ENCODE measurements around the gene SH3BP2. TPM values are rescaled to one million over a fixed set of nuclear protein-coding genes. Genes with fewer than 3 reads are reported as not detected.

SH3BP2 gene
- total RNA-seq, 4 donors from 2014 or later: 29.6 to 43.5 (median 36.7) TPM

- Histone ChIP-seq H3K27me3 (no peaks in the 10 kb centered on the region), H3K4me3 (replicated peaks in 1 of 3) (no peak overlapping the region), H3K36me3 (no peaks in the 10 kb centered on the region), H3K4me1 (no peaks in the 10 kb centered on the region), H3K27ac (no peak overlapping the region), H3K9me3 (no peaks in the 10 kb centered on the region)
- no peak for DNase-seq
- intact Hi-C loops (cut with DNase I): no loop called here
- TF ChIP-seq CTCF (IDR thresholded peaks at IDR 0.05) (no peak), POLR2A (IDR thresholded peaks at IDR 0.05) (no peak)
- WGBS, 2 donors: 89% methylated on average over 10 of the region's 10 CpGs
These were observed 11.0 kb upstream of the SH3BP2 start for GRCh38 chr4:2781911-2782310.

GRCh38 chr4:2783790-2784189 lies 9.1 kb upstream of the SH3BP2 start:
- H3K4me3 ChIP-seq (replicated peaks in 1 of 3): no peak overlapping the region
- H3K27me3 ChIP-seq: no peaks in the 10 kb centered on the region
- H3K27ac ChIP-seq: no peak overlapping the region
- no peak for DNase-seq
- intact Hi-C loops (cut with DNase I): no loop called here
- 86% methylated on average over 4 of the region's 4 CpGs for WGBS, 2 donors
- no peaks in the 10 kb centered on the region for H3K9me3 ChIP-seq
- H3K4me1 ChIP-seq: peaks cover 0 to 14% of the 10 kb centered on the region in 2 donors
- H3K36me3 ChIP-seq: no peaks in the 10 kb centered on the region
- TF ChIP-seq CTCF (IDR thresholded peaks at IDR 0.05) (no peak), POLR2A (IDR thresholded peaks at IDR 0.05) (no peak)

GRCh38 chr4:2785613-2786012 lies 7.3 kb upstream of the SH3BP2 start:
- H3K27ac ChIP-seq: no peak overlapping the region
- H3K27me3 ChIP-seq: no peaks in the 10 kb centered on the region
- no peaks in the 10 kb centered on the region for H3K9me3 ChIP-seq
- H3K4me1 ChIP-seq: peaks cover 0 to 14% of the 10 kb centered on the region in 2 donors
- TF ChIP-seq CTCF (IDR thresholded peaks at IDR 0.05) (no peak), POLR2A (IDR thresholded peaks at IDR 0.05) (no peak)
- intact Hi-C loops (cut with DNase I): no loop called here
- no peak for DNase-seq
- H3K36me3 ChIP-seq: no peaks in the 10 kb centered on the region
- 72 to 74% methylated on average over 4 of the region's 4 CpGs for WGBS, 2 donors
- no peak overlapping the region for H3K4me3 ChIP-seq (replicated peaks in 1 of 3)

GRCh38 chr4:2786152-2786671 lies 6.7 kb upstream of the SH3BP2 start:
- no peaks in the 10 kb centered on the region for H3K9me3 ChIP-seq
- no peaks in the 10 kb centered on the region for H3K36me3 ChIP-seq
- no peaks in the 10 kb centered on the region for H3K27me3 ChIP-seq
- no peak overlapping the region for H3K4me3 ChIP-seq (replicated peaks in 1 of 3)
- intact Hi-C loops (cut with DNase I): no loop called here
- peaks cover 0 to 15% of the 10 kb centered on the region in 2 donors for H3K4me1 ChIP-seq
- TF ChIP-seq CTCF (IDR thresholded peaks at IDR 0.05) (no peak), POLR2A (IDR thresholded peaks at IDR 0.05) (no peak)
- no peak overlapping the region for H3K27ac ChIP-seq
- 90% methylated on average over 3 to 7 of the region's 7 CpGs for WGBS, 2 donors
- DNase-seq: no peak

- no peak overlapping the region for H3K27ac ChIP-seq
- H3K27me3 ChIP-seq: no peaks in the 10 kb centered on the region
- no peak overlapping the region for H3K4me3 ChIP-seq (replicated peaks in 1 of 3)
- TF ChIP-seq POLR2A (IDR thresholded peaks at IDR 0.05) (no peak), CTCF (IDR thresholded peaks at IDR 0.05) (no peak)
- intact Hi-C loops (cut with DNase I): no loop called here
- no peaks in the 10 kb centered on the region for H3K36me3 ChIP-seq
- DNase-seq: no peak
- WGBS, 2 donors: 89 to 100% methylated on average over 2 to 5 of the region's 9 CpGs
- H3K4me1 ChIP-seq: peaks cover 0 to 21% of the 10 kb centered on the region in 2 donors
- no peaks in the 10 kb centered on the region for H3K9me3 ChIP-seq
These were observed 6.1 kb upstream of the SH3BP2 start for GRCh38 chr4:2786794-2787229.
